ES-I3 (cell line): ENCODE measurements around the gene PAN2.
A peak's percentile ranks its signal among the peaks of the same experiment; 100 is the strongest.

Experiments
- H3K36me3 ChIP-seq: 2 replicates; pipeline ENCODE4 v1.6.1; 2013; ENCODE audit warnings: mild to moderate bottlenecking, low read length, control low read depth, moderate library complexity; ENCODE audit not compliant: insufficient read depth
- H3K4me1 ChIP-seq: 2 replicates; pipeline ENCODE4 v1.6.1; 2013; ENCODE audit warnings: mild to moderate bottlenecking, control low read depth, low read length; ENCODE audit not compliant: insufficient read depth
- H3K9ac ChIP-seq: 2 replicates; pipeline ENCODE4 v1.6.1; 2013; ENCODE audit warnings: low read depth, mild to moderate bottlenecking, low read length, moderate library complexity
- H3K9me3 ChIP-seq: 2 replicates; pipeline ENCODE4 v1.6.1; 2013; ENCODE audit warnings: mild to moderate bottlenecking, low read length, moderate library complexity; ENCODE audit not compliant: control insufficient read depth, insufficient read depth

PAN2 gene

DNA sequence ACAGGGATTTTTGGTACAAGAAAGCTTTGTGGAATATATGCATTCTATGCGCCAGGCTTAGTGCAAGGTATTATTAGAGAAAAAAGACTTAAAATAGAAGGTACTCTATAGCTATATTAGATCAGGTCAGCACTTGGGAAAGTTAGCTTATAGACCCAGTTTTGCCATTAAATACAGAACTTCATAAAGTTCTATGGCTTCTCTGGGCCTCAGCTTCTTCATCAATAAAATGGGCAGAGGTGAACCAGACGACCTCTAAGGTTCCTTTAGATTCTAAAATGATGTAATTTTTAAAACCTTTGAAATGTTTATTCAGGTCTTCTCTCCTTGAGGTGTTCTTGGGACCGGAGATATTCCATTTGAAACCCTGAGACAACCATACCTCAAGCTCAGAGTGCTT lies 25.1 kb downstream of the PAN2 start:
- H3K4me1 ChIP-seq: no peaks in the 10 kb centered on the region
- H3K9me3 ChIP-seq: no peaks in the 10 kb centered on the region
- H3K9ac ChIP-seq: no peak overlapping the region
- H3K36me3 ChIP-seq: peaks cover 29% of the 10 kb centered on the region

- peaks cover 29% of the 10 kb centered on the region for H3K36me3 ChIP-seq
- H3K9me3 ChIP-seq: no peaks in the 10 kb centered on the region
- H3K4me1 ChIP-seq: no peaks in the 10 kb centered on the region
- H3K9ac ChIP-seq: no peak overlapping the region
These were observed 26.4 kb downstream of the PAN2 start for GRCh38 chr12:56307221-56307965.

GRCh38 chr12:56304872-56305590 lies 28.8 kb downstream of the PAN2 start:
- H3K36me3 ChIP-seq: peaks cover 16% of the 10 kb centered on the region
- peaks cover 5% of the 10 kb centered on the region for H3K4me1 ChIP-seq
- no peaks in the 10 kb centered on the region for H3K9me3 ChIP-seq
- no peak overlapping the region for H3K9ac ChIP-seq

- Histone ChIP-seq H3K9me3 (no peaks in the 10 kb centered on the region), H3K4me1 (peaks cover 5% of the 10 kb centered on the region), H3K36me3 (peaks cover 11% of the 10 kb centered on the region), H3K9ac (no peak overlapping the region)
These were observed 29.5 kb downstream of the PAN2 start for GRCh38 chr12:56304276-56304675.

DNA sequence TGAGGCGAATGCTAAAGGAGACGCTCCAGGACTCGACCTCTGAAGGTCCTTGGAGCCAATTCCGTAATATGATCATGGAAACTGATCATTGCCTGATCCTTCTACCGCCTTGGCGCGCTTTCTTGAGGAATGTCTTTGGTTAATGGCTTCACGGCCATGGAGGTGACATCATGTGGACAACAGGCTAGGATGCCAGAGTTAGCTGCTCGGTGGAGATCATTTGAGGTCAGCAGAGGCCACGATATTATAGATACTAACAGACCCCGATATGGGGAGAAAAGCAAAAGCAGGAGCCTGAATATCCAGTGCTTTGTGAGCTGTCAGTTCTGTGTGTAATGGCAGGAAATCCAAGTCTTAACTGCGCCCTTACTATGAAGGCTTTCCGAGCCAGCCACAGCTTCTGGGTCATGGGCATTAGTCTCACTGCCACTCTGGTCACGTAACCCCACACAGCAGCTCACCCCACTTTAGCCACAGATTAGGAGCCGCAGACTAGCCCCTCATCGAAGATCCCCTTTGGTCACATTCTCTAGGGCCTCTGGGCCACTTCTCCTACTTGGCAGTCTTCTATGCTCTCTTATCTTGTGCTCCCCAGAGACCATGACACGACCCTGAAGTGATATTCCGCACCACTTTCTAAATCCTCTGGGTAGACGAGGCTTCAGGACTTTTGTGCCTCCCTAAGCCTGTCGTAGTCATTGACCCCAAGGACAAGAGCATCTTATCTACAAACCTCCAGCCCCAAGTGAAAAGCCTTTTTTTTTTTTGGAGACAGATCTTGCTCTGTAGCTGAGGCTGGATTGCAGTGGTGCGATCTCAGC lies 32.9 kb downstream of the PAN2 start:
- H3K9ac ChIP-seq: peak overlapping the region; percentile 95

GRCh38 chr12:56299853-56300643 lies 33.8 kb downstream of the PAN2 start, which contains the start of gene CS:
Gene CS, minus strand, starts transcription at chr12:56300330. Its CDS starts 129 bp downstream, at chr12:56300201.
- no peaks in the 10 kb centered on the region for H3K9me3 ChIP-seq
- peaks cover 13% of the 10 kb centered on the region for H3K36me3 ChIP-seq
- peak within 1 kb of the TSS; percentile 95 for H3K9ac ChIP-seq
- H3K4me1 ChIP-seq: peaks cover 5% of the 10 kb centered on the region

More for the DNA sequence above, 32.9 kb downstream of the PAN2 start:
- Histone ChIP-seq H3K36me3 (peaks cover 16% of the 10 kb centered on the region), H3K4me1 (peaks cover 5% of the 10 kb centered on the region), H3K9me3 (no peaks in the 10 kb centered on the region)

- Histone ChIP-seq H3K4me1 (peaks cover 5% of the 10 kb centered on the region), H3K9me3 (no peaks in the 10 kb centered on the region), H3K9ac (peak overlapping the region; percentile 95), H3K36me3 (peaks cover 12% of the 10 kb centered on the region)
These were observed 34.4 kb downstream of the PAN2 start for GRCh38 chr12:56299308-56299852.

DNA sequence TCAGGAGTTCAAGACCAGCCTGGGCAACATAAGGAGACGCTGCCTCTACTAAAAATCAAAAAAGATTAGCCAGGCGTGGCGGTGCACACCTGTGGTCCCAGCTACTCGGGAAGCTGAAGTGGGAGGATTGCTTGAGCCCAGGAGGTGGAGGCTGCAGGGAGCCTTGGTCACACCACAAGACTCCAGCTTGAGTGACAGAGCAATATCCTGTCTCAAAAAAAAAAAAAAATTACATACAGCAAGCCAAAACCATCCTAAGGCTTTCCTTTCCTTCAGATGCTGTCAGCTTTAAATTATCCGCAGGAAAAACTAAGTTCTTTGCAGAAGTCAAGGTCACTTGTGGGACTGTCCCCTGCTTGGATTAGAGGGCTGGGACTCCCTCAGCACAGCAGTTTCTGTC lies 35.0 kb downstream of the PAN2 start:
- H3K9ac ChIP-seq: peak overlapping the region; percentile 95

GRCh38 chr12:56297400-56297799 lies 36.4 kb downstream of the PAN2 start:
- Histone ChIP-seq H3K4me1 (peaks cover 5% of the 10 kb centered on the region), H3K9ac (no peak overlapping the region), H3K9me3 (no peaks in the 10 kb centered on the region), H3K36me3 (peaks cover 12% of the 10 kb centered on the region)

More for the DNA sequence above, 35.0 kb downstream of the PAN2 start:
- Histone ChIP-seq H3K36me3 (peaks cover 12% of the 10 kb centered on the region), H3K4me1 (peaks cover 5% of the 10 kb centered on the region), H3K9me3 (no peaks in the 10 kb centered on the region)

DNA sequence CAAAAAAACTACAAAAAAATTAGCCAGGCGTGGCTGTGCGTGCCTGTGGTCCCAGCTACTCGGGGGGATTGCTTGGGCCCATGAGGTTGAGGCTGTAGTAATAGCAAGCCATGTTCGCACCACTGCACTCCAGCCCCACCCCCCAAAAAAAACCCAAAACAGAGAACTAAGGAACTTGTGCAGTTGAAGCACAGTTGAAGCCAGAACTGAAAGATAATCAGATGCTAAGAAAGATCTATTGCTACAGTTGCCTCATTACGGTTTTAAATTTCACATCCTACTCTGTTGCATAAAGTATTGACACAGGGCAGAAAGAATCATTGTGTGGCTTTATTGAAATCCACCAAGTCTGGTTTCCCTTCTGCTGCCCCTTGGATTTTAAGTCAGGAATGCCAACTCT lies 37.5 kb downstream of the PAN2 start:
- Histone ChIP-seq H3K36me3 (peaks cover 12% of the 10 kb centered on the region), H3K9ac (no peak overlapping the region), H3K9me3 (no peaks in the 10 kb centered on the region), H3K4me1 (peaks cover 5% of the 10 kb centered on the region)

DNA sequence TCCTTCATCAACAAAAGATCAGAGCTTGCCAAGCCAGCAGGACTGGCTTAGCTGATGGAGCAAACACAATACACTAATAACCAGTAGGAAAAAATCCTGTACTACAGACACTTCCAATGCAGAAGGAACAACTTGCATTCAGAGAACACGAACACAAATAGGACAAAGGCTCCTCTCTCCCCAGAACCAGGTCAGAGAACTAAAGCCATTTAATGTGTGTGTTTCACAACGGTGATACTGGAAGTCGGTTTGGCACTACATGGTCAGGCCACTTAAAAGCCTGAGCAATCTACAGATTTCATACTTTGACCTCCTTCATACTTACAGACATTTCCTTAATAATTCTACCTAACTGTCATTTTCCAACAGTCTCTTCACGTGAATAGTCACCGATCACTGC lies 40.0 kb downstream of the PAN2 start:
- no peaks in the 10 kb centered on the region for H3K9me3 ChIP-seq
- H3K4me1 ChIP-seq: no peaks in the 10 kb centered on the region
- H3K36me3 ChIP-seq: peaks cover 12% of the 10 kb centered on the region
- H3K9ac ChIP-seq: no peak overlapping the region

DNA sequence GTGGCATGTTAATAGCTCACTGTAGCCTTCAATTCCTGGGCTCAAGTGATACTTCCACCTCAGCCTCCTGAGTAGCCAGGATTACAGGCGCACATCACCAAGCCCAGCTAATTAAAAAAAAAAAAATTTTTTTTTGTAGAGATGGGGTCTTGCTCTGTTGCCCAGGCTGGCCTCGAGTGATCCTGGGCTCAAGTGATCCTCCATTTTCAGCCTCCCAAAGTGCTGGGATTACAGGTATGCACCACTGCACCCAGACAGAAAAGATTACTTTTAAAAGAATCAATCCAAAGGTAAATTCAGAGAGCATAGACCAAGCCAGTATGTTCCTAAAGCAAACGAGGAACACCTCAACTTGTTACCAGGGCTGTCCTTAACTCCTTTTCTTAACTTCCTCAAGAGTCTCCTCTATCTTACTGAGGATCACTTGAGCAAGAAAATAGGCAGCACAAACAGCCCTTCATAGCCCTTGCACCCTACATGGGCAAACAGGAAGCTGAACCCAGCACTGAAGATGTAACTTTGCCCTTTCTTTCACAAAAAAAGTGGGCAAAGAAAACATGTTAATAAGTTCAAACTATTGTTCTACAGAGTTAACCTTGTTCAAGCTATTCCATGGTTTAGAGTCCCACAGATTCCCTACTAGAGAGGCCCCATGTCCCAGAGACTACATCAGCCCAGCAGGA lies 45.0 kb downstream of the PAN2 start:
- peaks cover 8% of the 10 kb centered on the region for H3K36me3 ChIP-seq
- H3K9ac ChIP-seq: no peak overlapping the region
- peaks cover 4% of the 10 kb centered on the region; the same call in 1 of the 2 replicates for H3K4me1 ChIP-seq
- no peaks in the 10 kb centered on the region for H3K9me3 ChIP-seq
